T-helper 2 cell (primary cell): ENCODE data around the gene GIT1.
A peak's percentile ranks its signal among the peaks of the same experiment; 100 is the strongest.
"Not testable (repeated sequence)": the region's sequence is repeated elsewhere in the genome, so short reads cannot be mapped to it uniquely, and the experiment has no call there.

Source experiments
- DNase-seq, 5 experiments: peaks; one replicate each; pipeline versions ENCODE4 v3.0.0 to v3.0.0-alpha.2; 2012 to 2022

GIT1 gene

GRCh38 chr17:29567554-29568330, 21.7 kb downstream of the GIT1 start:
- peak; percentile 52 to 88 (median 70) for DNase-seq

- no peak for DNase-seq
Observed at GRCh38 chr17:29567304-29567553, 22.2 kb downstream of the GIT1 start.

GRCh38 chr17:29566473-29567303, 22.8 kb downstream of the GIT1 start, which contains the start of gene ABHD15:
Gene ABHD15 (minus strand): TSS chr17:29567037. CDS start chr17:29566966, 71 bp downstream.
- peak in 4 of 5 experiments; percentile 30 to 75 (median 50) for DNase-seq

GRCh38 chr17:29565643-29566472, 23.6 kb downstream of the GIT1 start:
- peak in 4 of 5 experiments; percentile 31 to 82 (median 40) for DNase-seq

GRCh38 chr17:29563816-29564215, 25.6 kb downstream of the GIT1 start:
- DNase-seq, result peak in 2 of 5 experiments; percentile 31 to 47

- DNase-seq, result no peak
Observed at GRCh38 chr17:29562615-29563014, 26.8 kb downstream of the GIT1 start.

- DNase-seq, result peak in 1 of 5 experiments; percentile 52
Observed at GRCh38 chr17:29561554-29562517, 27.6 kb downstream of the GIT1 start.

- DNase-seq, result no peak
Observed at GRCh38 chr17:29560316-29560715, 29.1 kb downstream of the GIT1 start.

- no peak for DNase-seq
Observed at GRCh38 chr17:29559640-29560039, 29.8 kb downstream of the GIT1 start.

- not testable (repeated sequence) for DNase-seq
Observed at GRCh38 chr17:29558139-29558538, 31.3 kb downstream of the GIT1 start.

- DNase-seq, result peak in 1 of 5 experiments; percentile 30
Observed at GRCh38 chr17:29557739-29558116, 31.7 kb downstream of the GIT1 start.

GRCh38 chr17:29557085-29557738, 32.2 kb downstream of the GIT1 start:
- peak in 1 of 5 experiments; percentile 37 for DNase-seq

GRCh38 chr17:29555840-29556239, 33.6 kb downstream of the GIT1 start:
- DNase-seq, result no peak

GRCh38 chr17:29549177-29549923, 40.1 kb downstream of the GIT1 start:
- peak in 1 of 5 experiments; percentile 73 for DNase-seq

- DNase-seq, result no peak
Observed at GRCh38 chr17:29546830-29547229, 42.6 kb downstream of the GIT1 start.

GRCh38 chr17:29546085-29546484, 43.4 kb downstream of the GIT1 start:
- DNase-seq, result no peak

- no peak for DNase-seq
Observed at GRCh38 chr17:29544066-29544465, 45.4 kb downstream of the GIT1 start.

GRCh38 chr17:29533976-29534375, 55.5 kb downstream of the GIT1 start:
- DNase-seq, result no peak

- DNase-seq, result no peak
Observed at GRCh38 chr17:29526322-29526721, 63.1 kb downstream of the GIT1 start.

GRCh38 chr17:29524692-29525091, 64.8 kb downstream of the GIT1 start:
- DNase-seq, result no peak
